Amniotic stem cell (primary cell): ENCODE measurements around the gene MYLK.
A peak's percentile ranks its signal among the peaks of the same experiment; 100 is the strongest.

Experiments
- DNase-seq: peaks from one replicate; lab custom pipeline; 2025; lab: John Stamatoyannopoulos, UW

The MYLK gene

GRCh38 chr3:123668906-123669305, 215.2 kb downstream of the MYLK start:
- DNase-seq, result no peak

- DNase-seq, result no peak
Measured at GRCh38 chr3:123667784-123668183, 216.3 kb downstream of the MYLK start.

- DNase-seq, result no peak
Measured at GRCh38 chr3:123664753-123665152, 219.4 kb downstream of the MYLK start.

DNA sequence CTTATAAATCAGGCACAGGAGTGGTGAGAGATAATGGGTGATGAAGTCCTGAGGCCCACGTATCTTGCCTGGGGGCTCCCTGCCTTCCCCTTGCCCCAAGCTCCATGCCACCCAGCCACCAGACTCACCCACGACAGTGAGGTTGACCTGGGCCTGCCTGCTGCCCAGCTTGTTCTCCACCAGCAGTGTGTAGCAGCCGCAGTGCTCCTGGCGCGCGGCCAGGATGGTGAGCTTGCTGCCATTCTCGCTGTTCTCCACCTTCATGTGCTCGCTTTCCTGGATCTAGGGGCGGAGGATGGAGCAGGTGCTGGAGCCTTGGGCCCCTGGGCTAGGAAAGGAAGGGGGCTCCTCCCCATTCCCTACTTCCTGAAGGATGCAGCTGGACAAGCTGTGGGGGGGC, 220.2 kb downstream of the MYLK start:
- no peak for DNase-seq

- DNase-seq, result no peak
Measured at GRCh38 chr3:123661973-123662372, 222.2 kb downstream of the MYLK start.

DNA sequence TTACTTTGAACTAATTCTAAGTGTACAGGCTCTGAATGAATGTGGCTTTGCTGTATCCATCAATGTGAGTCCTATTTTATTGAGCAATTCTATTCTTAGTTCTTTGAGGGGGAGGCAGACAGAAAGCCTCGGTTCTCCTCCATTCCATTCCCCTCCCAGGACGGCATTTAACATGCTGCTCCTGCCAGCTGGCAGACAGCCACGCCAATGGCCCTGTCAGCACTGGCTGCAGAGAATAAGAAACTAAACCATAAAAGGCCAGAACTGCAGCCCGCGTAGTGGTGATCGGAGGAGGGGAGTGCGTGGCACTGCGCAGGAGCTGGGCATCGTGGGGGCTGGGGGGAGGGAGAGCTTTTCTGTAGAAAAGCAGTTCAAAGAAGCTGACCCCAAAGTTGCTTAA, 223.2 kb downstream of the MYLK start:
- DNase-seq, result peak; percentile 79

GRCh38 chr3:123660141-123660675, 223.9 kb downstream of the MYLK start:
- no peak for DNase-seq

DNA sequence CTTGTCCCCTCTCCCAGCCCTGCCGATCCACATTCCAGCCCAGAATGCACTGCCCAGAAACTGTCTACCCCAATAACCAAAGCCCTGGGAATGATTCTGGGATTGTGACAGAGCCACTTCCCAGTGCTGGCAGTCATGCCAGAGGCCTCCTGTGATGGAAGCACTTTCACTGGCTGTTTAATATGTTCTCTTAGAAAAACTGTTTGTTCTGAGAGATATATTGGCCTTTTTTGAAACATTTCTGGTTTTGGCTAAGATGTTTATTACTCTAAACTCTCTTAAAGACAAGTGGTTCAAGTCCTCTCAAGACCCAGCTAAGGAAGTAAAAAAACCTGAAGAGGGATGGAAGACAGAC, 225.3 kb downstream of the MYLK start:
- no peak for DNase-seq

DNA sequence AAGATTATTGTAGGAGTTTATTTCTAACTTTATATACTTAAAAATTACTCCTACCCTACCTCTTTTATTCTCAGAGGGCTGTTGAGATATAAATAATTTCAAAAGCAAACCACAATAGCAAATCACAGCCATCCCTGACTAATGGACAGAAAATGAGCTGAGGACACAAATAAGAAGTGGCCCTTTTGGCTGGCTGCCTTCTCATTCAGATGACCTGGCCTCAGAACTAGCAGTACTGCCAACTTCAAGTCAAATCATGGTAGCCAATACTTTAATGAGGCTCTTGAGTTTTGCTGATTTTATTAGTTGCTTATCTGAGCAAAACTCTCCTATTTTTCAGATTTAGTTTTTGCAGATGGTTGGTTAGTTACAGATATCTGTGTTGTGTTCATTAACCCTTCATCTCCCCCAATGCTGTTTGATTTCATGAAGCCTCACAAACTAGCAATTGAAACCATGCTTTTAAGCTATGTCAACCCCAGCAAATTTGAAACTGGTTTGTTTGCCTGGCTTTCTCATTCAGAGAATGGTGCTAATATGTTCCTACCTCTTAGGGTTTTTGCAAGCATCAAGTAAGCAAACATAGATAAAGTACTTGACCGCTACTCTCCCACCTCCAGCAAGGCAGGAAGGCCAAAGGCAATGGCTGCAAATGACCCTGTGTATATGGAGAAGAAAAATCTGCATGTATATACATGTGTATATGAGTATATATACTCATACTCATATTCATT, 225.8 kb downstream of the MYLK start:
- no peak for DNase-seq

DNA sequence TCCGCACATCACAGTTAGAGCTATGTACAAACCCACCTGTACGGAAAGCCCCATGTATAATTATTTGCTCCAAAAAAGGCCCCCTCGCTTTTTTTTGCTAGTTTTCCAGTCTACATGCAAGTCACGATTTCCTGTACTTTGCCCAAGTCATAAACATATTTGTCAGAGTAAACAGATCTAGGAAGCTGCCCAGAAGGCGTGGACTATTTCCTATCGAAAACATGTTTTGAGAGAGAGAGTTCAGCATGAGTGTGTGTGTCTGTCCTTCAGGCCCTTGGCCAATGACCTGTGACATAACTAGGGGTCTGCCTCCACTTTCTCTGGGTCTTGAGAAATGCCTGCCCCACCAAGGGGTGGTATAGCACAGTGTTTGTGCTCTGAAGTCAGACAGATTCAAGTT, 226.6 kb downstream of the MYLK start:
- no peak for DNase-seq

DNA sequence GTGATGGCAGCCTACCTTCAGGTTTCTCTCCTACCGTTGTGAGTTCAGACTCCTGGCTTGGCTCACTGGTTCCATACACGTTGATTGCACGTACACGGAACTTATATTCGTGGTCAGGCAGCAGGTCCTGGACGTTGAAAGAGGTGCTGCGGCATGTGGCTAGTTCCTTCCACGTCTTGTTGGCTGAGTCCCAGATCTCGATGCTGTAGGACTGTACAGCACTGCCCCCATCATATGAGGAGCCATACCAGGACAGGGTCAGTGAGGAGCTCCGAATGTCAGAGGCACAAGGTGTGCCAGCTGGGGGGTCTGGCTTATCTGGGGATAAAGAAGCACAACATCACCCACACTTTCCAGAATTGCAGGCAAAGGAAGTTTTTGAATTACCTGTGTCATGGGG, 227.0 kb downstream of the MYLK start:
- no peak for DNase-seq

DNA sequence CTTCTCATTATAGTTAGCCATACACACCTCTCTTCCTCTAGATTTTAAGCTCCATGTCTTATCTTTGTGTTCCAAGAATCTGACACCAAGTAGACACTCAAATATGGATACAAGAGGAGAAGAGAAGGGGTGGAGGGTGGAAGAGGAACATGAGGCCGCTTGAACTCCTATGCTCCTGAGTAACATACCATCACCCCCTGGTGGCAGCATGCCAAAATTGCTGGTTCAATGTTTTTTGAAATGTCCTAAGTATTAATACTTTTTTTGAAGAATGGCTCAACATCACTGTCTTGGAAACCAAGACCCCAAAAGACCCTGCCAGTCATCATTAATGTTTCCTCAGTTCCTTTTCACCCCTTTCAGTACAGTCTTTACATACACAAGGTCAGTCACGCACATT, 227.4 kb downstream of the MYLK start:
- DNase-seq, result no peak

- no peak for DNase-seq
Measured at GRCh38 chr3:123656274-123656673, 227.9 kb downstream of the MYLK start.

GRCh38 chr3:123655400-123655799, 228.7 kb downstream of the MYLK start:
- no peak for DNase-seq

DNA sequence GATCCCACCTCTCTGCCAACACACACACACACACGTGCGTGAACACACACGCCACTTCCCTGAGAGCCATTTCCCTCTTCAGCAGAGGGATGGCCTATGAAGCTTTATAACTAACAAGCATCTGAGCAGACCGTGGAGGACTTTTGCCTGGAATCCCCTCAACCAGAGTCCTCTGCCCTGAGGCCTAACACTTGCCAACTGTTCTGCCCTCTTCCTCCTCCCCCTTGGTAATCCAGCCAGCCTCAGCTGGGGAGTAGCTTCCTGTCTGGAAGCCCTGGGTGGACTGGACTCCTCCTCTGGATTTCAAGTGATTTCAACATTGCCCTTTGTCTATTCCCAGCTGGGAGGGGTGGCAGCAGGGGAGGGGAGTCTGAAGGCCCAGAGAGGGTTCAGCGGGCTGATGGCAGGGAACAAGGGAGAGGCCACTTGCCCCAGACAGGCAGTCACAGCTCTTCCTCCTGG, 230.9 kb downstream of the MYLK start:
- DNase-seq, result peak; percentile 79

DNA sequence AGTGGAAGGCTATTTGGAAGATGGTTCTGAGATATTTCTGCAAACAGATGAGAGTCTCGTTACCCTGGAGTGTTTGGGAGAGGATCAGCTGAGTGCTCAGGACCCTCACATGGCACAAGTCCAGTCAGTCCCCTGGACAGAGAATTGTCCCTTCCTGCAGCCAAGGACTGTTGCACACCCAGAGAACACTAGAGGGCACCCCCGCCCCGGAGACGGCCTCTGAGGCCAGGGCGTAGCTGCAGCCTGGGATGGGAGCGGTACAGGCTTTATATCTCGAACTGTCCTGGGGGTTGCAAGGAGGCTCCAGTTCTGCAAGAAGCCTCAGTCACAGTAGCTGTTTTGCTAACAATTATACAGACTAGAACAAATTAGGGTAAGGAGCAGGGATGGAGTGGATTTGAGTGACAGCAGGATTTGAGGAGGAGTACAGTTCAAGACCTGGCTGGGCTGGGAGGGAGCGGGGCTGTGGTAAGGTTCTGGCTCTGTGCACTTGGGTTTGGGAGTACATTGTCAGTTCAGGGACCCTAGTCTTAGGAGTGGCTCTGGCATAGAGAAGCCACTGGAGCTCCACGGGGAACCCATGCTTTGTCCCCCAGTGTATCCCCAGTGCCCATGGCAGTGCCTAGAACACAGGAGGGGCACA, 231.7 kb downstream of the MYLK start:
- peak; percentile 64 for DNase-seq

GRCh38 chr3:123651449-123652341, 232.4 kb downstream of the MYLK start:
- DNase-seq, result no peak

DNA sequence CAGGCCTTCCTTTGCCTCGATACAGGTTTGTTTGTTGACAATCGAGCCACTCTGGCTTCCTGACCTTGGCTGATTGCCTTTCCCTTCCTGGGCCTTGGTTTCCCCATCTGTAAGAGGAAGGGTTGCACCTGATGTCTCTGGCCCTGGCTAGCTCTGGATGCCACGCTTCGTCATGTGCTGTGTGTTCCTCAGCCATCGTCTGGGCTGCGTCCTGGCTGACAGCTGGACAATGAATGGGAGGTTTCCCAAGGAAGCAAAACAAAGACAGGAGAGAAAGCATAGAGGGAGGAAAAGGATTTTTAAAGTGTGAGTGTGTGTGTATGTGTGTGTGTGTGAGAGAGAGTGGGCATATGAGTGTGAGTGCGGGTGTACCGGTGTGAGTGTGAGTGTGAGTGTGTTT, 234.0 kb downstream of the MYLK start:
- no peak for DNase-seq

GRCh38 chr3:123648696-123649405, 235.3 kb downstream of the MYLK start:
- no peak for DNase-seq

DNA sequence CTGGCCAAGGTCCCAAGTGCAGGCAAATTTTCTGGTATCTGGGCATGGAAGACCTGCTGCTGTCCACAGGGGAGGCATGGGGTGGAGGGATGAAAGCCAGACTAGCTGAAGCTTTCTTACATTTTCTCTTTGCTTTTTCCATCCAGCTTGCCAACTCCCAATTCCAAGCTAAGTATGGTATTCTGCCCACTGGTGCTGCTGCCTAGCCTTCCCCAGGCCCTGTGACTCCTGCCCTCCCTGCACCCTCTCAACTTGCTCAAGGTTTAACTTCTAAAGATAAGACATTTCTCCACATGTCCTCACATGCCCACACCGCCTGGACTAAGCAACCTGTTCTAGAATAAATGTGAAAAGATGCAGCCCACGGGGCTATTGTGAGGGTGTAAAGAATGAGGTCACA, 239.8 kb downstream of the MYLK start:
- DNase-seq, result no peak

DNA sequence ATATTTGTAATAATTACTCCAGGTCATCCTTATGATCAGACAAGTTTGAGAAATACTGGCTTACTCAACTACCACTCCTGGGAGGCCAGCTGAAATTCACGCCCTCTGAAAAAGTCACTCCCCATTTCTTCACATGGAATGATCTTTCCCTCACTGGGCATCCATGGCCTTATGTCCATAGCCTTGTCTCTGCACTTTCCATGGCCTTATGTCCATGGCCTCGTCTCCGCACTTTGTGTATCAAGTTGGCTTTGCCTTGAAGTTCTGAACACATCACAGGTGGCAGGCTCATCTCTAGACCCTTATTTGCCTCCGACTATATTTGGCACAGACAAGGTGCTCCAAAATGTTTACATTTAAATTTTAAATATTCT, 241.2 kb downstream of the MYLK start:
- DNase-seq, result no peak
